Trophoblast cell (in vitro differentiated cells and primary cell): ENCODE measurements around the gene GTF3C4.

Source experiments
- DNase-seq, 2 donors: peaks; one replicate each; pipeline ENCODE4 v3.0.0-alpha.2; 2016
- H2AFZ ChIP-seq: 2 replicates; pipeline ENCODE4 v1.6.1; 2013; ENCODE audit warnings: low read length, moderate library complexity, mild to moderate bottlenecking; ENCODE audit not compliant: insufficient read depth, poor library complexity
- H2AK5ac ChIP-seq: 2 replicates; pipeline ENCODE4 v1.6.1; 2013; ENCODE audit warnings: mild to moderate bottlenecking, low read length
- H2BK120ac ChIP-seq: 2 replicates; pipeline ENCODE4 v1.6.1; 2013; ENCODE audit warnings: low read length, mild to moderate bottlenecking, moderate library complexity; ENCODE audit not compliant: insufficient read depth, poor library complexity
- H2BK12ac ChIP-seq: 2 replicates; pipeline ENCODE4 v1.6.1; 2013; ENCODE audit warnings: mild to moderate bottlenecking, low read length, moderate library complexity
- H2BK5ac ChIP-seq: 2 replicates; pipeline ENCODE4 v1.6.1; 2013; ENCODE audit warnings: low read length, low read depth, moderate library complexity, mild to moderate bottlenecking; ENCODE audit not compliant: poor library complexity
- H3K14ac ChIP-seq: 2 replicates; pipeline ENCODE4 v1.6.1; 2013; ENCODE audit warnings: mild to moderate bottlenecking, low read length
- H3K18ac ChIP-seq: 2 replicates; pipeline ENCODE4 v1.6.1; 2013; ENCODE audit warnings: mild to moderate bottlenecking, low read length
- H3K23ac ChIP-seq: 2 replicates; pipeline ENCODE4 v1.6.1; 2013; ENCODE audit warnings: low read length
- H3K27ac ChIP-seq: 2 replicates; pipeline ENCODE4 v1.5.1; 2013; ENCODE audit warnings: low read depth, mild to moderate bottlenecking, inconsistent platforms, low read length, moderate library complexity
- H3K27me3 ChIP-seq: 2 replicates; pipeline ENCODE4 v1.6.1; 2013; ENCODE audit warnings: inconsistent platforms, mild to moderate bottlenecking, low read length, moderate library complexity; ENCODE audit not compliant: insufficient read depth
- H3K36me3 ChIP-seq, 2 experiments: 1 replicate in 1 of 2; 2 replicates in 1 of 2; pipeline ENCODE4 v1.6.1; 2013; ENCODE audit warnings: low read length in 2 of 2, mild to moderate bottlenecking in 2 of 2, moderate library complexity in 1 of 2; ENCODE audit not compliant: insufficient read depth in 2 of 2, control insufficient read depth in 1 of 2
- H3K4ac ChIP-seq: 2 replicates; pipeline ENCODE4 v1.6.1; 2013; ENCODE audit warnings: low read depth, mild to moderate bottlenecking, low read length, moderate library complexity
- H3K4me1 ChIP-seq, 2 experiments: 1 replicate in 1 of 2; 2 replicates in 1 of 2; pipeline ENCODE4 v1.6.1; 2013; ENCODE audit warnings: low read length in 2 of 2, mild to moderate bottlenecking in 2 of 2, moderate library complexity in 1 of 2; ENCODE audit not compliant: insufficient read depth in 2 of 2, control insufficient read depth in 1 of 2
- H3K4me2 ChIP-seq: 2 replicates; pipeline ENCODE4 v1.6.1; 2013; ENCODE audit warnings: inconsistent platforms, mild to moderate bottlenecking, low read length, moderate library complexity
- H3K4me3 ChIP-seq: 2 replicates; pipeline ENCODE4 v1.5.1; 2013; ENCODE audit warnings: mild to moderate bottlenecking, low read depth, low read length, inconsistent platforms
- H3K79me1 ChIP-seq: one replicate; pipeline ENCODE4 v1.6.1; 2013; ENCODE audit warnings: low read length
- H3K79me2 ChIP-seq: 2 replicates; pipeline ENCODE4 v1.6.1; 2013; ENCODE audit warnings: low read length, mild to moderate bottlenecking; ENCODE audit not compliant: control insufficient read depth, insufficient read depth, poor library complexity
- H3K9ac ChIP-seq: 2 replicates; pipeline ENCODE4 v1.6.1; 2013; ENCODE audit warnings: mild to moderate bottlenecking, low read length
- H3K9me3 ChIP-seq: 2 replicates; pipeline ENCODE4 v1.6.1; 2013; ENCODE audit warnings: low read depth, mild to moderate bottlenecking, control low read depth, inconsistent platforms, low read length; ENCODE audit not compliant: insufficient read depth
- H4K12ac ChIP-seq: 2 replicates; pipeline ENCODE4 v1.6.1; 2013; ENCODE audit warnings: low read depth, mild to moderate bottlenecking, low read length, moderate library complexity
- H4K8ac ChIP-seq: 2 replicates; pipeline ENCODE4 v1.6.1; 2013; ENCODE audit warnings: low read depth, mild to moderate bottlenecking, low read length, moderate library complexity
- H4K91ac ChIP-seq: one replicate; pipeline ENCODE4 v1.6.1; 2013; ENCODE audit warnings: low read depth, mild to moderate bottlenecking, low read length, moderate library complexity
- WGBS: extraction: QIAGEN DNeasy Blood & Tissue Kit; methylation state at CpG from one replicate; pipeline ENCODE4 v1.1.7; 2013; ENCODE audit warnings: missing lambda C conversion rate; ENCODE audit not compliant: insufficient read length, insufficient coverage; ENCODE audit errors: extremely low coverage; 5-methylcytosine and 5-hydroxymethylcytosine counted together

Gene GTF3C4

DNA sequence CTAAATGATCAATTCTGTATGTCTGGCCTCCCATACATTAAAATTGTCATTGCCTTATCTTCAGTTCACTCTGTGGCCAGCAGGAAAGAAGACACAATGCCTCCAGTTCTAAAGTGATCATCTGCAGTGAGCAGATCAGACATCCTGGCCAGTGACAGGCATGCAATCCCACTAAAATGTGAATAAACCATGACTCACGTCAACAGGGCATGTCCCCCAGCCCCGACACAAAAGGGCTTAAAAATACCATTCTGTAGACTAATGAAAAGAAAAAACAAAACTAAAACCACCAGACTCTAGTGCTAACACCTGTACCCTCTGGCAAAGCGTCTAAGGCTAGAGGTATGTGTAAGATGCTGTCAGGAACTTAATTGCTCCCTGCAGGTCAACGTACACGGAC is 39.0 kb upstream of the GTF3C4 start:
- Histone ChIP-seq H3K79me1 (no peaks in the 10 kb centered on the region), H3K27me3 (no peaks in the 10 kb centered on the region), H3K14ac (no peak overlapping the region), H3K27ac (no peak overlapping the region), H3K36me3 (peaks cover 25 to 35% of the 10 kb centered on the region in 2 experiments), H3K4me3 (no peak overlapping the region), H4K12ac (no peak overlapping the region), H3K79me2 (no peaks in the 10 kb centered on the region), H3K23ac (no peak overlapping the region), H3K4me1 (no peaks in the 10 kb centered on the region), H2BK120ac (no peak overlapping the region), H2AK5ac (no peak overlapping the region), H2BK5ac (no peak overlapping the region), H3K9ac (no peak overlapping the region), H3K4me2 (no peak overlapping the region), H3K4ac (no peak overlapping the region), H4K91ac (no peak overlapping the region), H4K8ac (no peak overlapping the region), H2AFZ (no peak overlapping the region), H3K18ac (no peak overlapping the region), H3K9me3 (peaks cover 1% of the 10 kb centered on the region), H2BK12ac (no peak overlapping the region)
- no CpG with 5 or more reads among the region's 5 CpGs for WGBS
- DNase-seq = peak; percentile 94 to 97

DNA sequence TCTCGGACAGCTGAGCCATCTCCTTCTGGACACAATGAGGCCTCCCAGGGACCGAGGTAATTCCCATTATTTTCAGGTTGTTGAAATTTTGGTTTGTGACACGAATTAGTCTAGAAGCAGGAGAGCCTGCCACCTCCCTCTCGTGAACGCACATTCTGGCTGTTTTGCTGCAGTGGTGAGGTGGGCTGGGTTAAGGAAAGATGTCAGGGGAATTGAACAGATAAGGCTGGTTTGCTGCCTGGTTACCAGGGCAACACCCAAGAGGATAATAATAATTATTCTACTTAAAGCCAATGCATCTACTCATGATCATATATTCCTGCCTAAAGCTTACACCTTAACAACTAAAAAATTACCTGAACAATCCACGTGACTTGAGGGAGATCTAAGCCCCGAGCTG is 38.6 kb upstream of the GTF3C4 start:
- Histone ChIP-seq H3K79me1 (no peaks in the 10 kb centered on the region), H4K12ac (no peak overlapping the region), H2BK120ac (no peak overlapping the region), H3K23ac (no peak overlapping the region), H3K4me3 (no peak overlapping the region), H3K27me3 (no peaks in the 10 kb centered on the region), H3K9me3 (peaks cover 1% of the 10 kb centered on the region), H2BK5ac (no peak overlapping the region), H2AFZ (no peak overlapping the region), H3K4me2 (no peak overlapping the region), H4K8ac (no peak overlapping the region), H3K4me1 (no peaks in the 10 kb centered on the region), H2AK5ac (no peak overlapping the region), H3K14ac (no peak overlapping the region), H3K79me2 (no peaks in the 10 kb centered on the region), H3K36me3 (peaks cover 27 to 36% of the 10 kb centered on the region in 2 experiments), H4K91ac (no peak overlapping the region), H3K9ac (no peak overlapping the region), H3K27ac (no peak overlapping the region), H2BK12ac (no peak overlapping the region), H3K4ac (no peak overlapping the region), H3K18ac (no peak overlapping the region)
- WGBS = no CpG with 5 or more reads among the region's 7 CpGs
- no peak for DNase-seq

DNA sequence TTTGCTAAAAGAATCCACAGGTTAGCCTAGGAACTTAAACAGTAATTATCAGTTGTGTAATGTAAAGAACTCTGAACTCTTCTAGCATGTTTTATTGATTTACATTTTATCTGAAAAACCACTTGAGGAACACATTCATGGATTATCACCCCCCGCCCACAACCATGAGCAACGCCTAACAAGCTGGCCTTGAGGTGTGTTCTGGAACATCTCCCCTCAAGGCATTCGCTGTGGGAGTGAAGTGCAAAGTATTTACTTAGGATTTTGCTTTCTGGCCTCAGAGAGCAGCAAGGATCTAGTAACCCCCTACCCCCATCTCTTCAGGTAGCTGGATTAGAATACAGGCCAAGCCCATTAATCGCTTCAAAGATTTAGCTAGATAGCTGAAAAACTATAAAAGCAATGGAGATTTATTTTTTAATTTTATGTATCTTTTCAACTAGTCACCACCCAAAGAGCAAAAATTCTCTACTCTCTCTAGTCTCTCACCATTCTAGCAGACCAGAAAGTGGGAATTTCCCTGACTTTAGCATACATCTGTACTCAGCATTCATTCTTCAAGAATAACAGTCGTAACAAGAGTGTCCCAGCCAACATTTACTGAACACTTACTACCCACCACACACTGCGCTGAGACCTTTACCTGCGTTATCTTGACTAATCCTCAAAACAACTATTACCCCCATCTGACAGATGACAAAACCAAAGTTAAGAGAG is 37.7 kb upstream of the GTF3C4 start:
- Histone ChIP-seq H3K4me3 (no peak overlapping the region), H3K79me1 (no peaks in the 10 kb centered on the region), H4K91ac (no peak overlapping the region), H3K27me3 (no peaks in the 10 kb centered on the region), H3K23ac (no peak overlapping the region), H3K27ac (no peak overlapping the region), H3K4me1 (no peaks in the 10 kb centered on the region), H2BK120ac (no peak overlapping the region), H3K9me3 (peaks cover 1% of the 10 kb centered on the region), H3K14ac (no peak overlapping the region), H2AK5ac (no peak overlapping the region), H3K4me2 (no peak overlapping the region), H2BK5ac (no peak overlapping the region), H2BK12ac (no peak overlapping the region), H3K9ac (no peak overlapping the region), H3K79me2 (no peaks in the 10 kb centered on the region), H3K4ac (no peak overlapping the region), H4K12ac (no peak overlapping the region), H4K8ac (no peak overlapping the region), H3K36me3 (peaks cover 31 to 40% of the 10 kb centered on the region in 2 experiments), H2AFZ (no peak overlapping the region), H3K18ac (no peak overlapping the region)
- DNase-seq = peak; percentile 73 to 79
- no CpG with 5 or more reads among the region's 7 CpGs for WGBS

DNA sequence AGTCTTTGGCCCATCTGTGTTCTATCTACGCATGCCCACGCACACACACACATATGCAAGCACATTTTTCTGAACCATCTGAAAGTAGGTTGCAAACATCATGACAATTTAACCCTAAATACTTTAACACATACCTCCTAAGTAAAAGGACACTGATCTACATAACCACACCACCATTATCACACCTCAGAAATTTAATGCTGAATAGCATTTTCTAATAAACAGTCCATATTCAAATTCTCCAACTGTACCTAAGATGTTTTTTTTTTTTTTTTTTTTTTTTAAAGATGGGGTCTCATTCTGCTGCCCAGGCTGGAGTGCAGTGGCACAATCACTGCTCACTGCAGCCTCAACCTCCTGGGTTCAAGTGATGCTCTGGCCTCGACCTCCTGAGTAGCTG is 35.9 kb upstream of the GTF3C4 start:
- no peak overlapping the region for H4K8ac ChIP-seq
- H3K23ac ChIP-seq = no peak overlapping the region
- H2BK120ac ChIP-seq = no peak overlapping the region
- no peak overlapping the region for H3K27ac ChIP-seq
- H2BK12ac ChIP-seq = no peak overlapping the region
- no peak overlapping the region for H3K4ac ChIP-seq
- peaks cover 30 to 38% of the 10 kb centered on the region in 2 experiments for H3K36me3 ChIP-seq
- no peak for DNase-seq
- no peaks in the 10 kb centered on the region for H3K79me1 ChIP-seq
- H2AK5ac ChIP-seq = no peak overlapping the region
- H3K9ac ChIP-seq = no peak overlapping the region
- H3K79me2 ChIP-seq = no peaks in the 10 kb centered on the region
- no peak overlapping the region for H4K12ac ChIP-seq
- H3K14ac ChIP-seq = no peak overlapping the region
- no peak overlapping the region for H2BK5ac ChIP-seq
- H2AFZ ChIP-seq = no peak overlapping the region
- H3K4me1 ChIP-seq = no peaks in the 10 kb centered on the region
- peaks cover 1% of the 10 kb centered on the region for H3K9me3 ChIP-seq
- H3K18ac ChIP-seq = no peak overlapping the region
- no CpG with 5 or more reads among the region's 3 CpGs for WGBS
- H3K27me3 ChIP-seq = no peaks in the 10 kb centered on the region
- H3K4me2 ChIP-seq = no peak overlapping the region
- H4K91ac ChIP-seq = no peak overlapping the region
- no peak overlapping the region for H3K4me3 ChIP-seq
